Endothelial cell (in vitro differentiated cells): Measurements from ENCODE around the gene SPATS2L. TPM values are rescaled to one million over a fixed set of nuclear protein-coding genes. Genes with fewer than 3 reads are reported as not detected.

Experiments
- DNase-seq: peaks from one replicate; pipeline ENCODE4 v3.0.0; 2021; ENCODE audit warnings: low spot score
- H3K27ac Mint-ChIP-seq: one replicate; pipeline ENCODE4 v1.8.0; 2021; ENCODE audit warnings: mixed read lengths, inconsistent platforms; ENCODE audit not compliant: unreplicated experiment
- H3K27me3 Mint-ChIP-seq: one replicate; pipeline ENCODE4 v1.8.0; 2021; ENCODE audit warnings: mild to moderate bottlenecking, moderate library complexity, mixed read lengths, inconsistent platforms; ENCODE audit not compliant: unreplicated experiment
- H3K36me3 Mint-ChIP-seq: one replicate; pipeline ENCODE4 v1.8.0; 2021; ENCODE audit warnings: mild to moderate bottlenecking, low read depth, mixed read lengths, inconsistent platforms; ENCODE audit not compliant: unreplicated experiment
- H3K4me1 Mint-ChIP-seq: one replicate; pipeline ENCODE4 v1.8.0; 2021; ENCODE audit warnings: mild to moderate bottlenecking, mixed read lengths, inconsistent platforms; ENCODE audit not compliant: unreplicated experiment
- H3K4me3 Mint-ChIP-seq: one replicate; pipeline ENCODE4 v1.8.0; 2021; ENCODE audit warnings: mild to moderate bottlenecking, mixed read lengths, inconsistent platforms; ENCODE audit not compliant: unreplicated experiment
- H3K9me3 Mint-ChIP-seq: one replicate; pipeline ENCODE4 v1.8.0; 2021; ENCODE audit warnings: mixed read lengths, inconsistent platforms; ENCODE audit not compliant: unreplicated experiment
- total RNA-seq: library from RNA; stranded (reverse); fragmentation: NEBNext Ultra II Directional; extraction: Animal tissue kit (Norgen Biotek cat#: 25700); gene quantifications from one replicate; pipeline ENCODE4 v1.2.1, GENCODE V29; 2021; ENCODE audit not compliant: unreplicated experiment
- TF ChIP-seq, protein P1 (sequence below): fragments of 200-600 bp; sonication (generic); IDR thresholded peaks from one replicate; pipeline ENCODE4 v1.5.0; 2021; ENCODE audit warnings: antibody characterized with exemption; ENCODE audit not compliant: unreplicated experiment

SPATS2L gene
- total RNA-seq, 1 donor from 2014 or later: 72.9 TPM

DNA sequence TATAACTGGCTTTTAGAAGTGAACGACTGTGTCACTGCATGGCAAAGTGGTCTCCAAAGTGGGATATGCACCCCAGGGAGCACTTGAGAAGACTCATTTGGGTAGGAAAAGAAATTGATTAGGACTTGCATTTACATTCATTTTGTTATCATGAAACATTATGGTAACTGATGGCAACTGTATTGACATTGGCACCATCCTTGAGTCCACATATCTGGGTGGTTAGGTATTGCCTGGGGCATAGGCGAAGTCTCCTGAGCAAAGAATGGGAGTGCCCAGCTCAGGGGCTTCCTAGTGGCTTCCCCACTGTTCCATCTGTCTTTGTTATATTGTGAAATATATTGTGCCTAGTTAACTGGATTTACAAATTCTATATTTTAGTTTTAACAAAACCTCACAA, 29.2 kb downstream of the SPATS2L start:
- peaks cover 2% of the 10 kb centered on the region for H3K27me3 Mint-ChIP-seq
- H3K9me3 Mint-ChIP-seq: no peaks in the 10 kb centered on the region
- no peak for DNase-seq
- H3K4me3 Mint-ChIP-seq: no peak overlapping the region
- peaks cover 16% of the 10 kb centered on the region for H3K4me1 Mint-ChIP-seq
- no peak overlapping the region for H3K27ac Mint-ChIP-seq
- peaks cover 10% of the 10 kb centered on the region for H3K36me3 Mint-ChIP-seq
- TF ChIP-seq, protein P1, sequence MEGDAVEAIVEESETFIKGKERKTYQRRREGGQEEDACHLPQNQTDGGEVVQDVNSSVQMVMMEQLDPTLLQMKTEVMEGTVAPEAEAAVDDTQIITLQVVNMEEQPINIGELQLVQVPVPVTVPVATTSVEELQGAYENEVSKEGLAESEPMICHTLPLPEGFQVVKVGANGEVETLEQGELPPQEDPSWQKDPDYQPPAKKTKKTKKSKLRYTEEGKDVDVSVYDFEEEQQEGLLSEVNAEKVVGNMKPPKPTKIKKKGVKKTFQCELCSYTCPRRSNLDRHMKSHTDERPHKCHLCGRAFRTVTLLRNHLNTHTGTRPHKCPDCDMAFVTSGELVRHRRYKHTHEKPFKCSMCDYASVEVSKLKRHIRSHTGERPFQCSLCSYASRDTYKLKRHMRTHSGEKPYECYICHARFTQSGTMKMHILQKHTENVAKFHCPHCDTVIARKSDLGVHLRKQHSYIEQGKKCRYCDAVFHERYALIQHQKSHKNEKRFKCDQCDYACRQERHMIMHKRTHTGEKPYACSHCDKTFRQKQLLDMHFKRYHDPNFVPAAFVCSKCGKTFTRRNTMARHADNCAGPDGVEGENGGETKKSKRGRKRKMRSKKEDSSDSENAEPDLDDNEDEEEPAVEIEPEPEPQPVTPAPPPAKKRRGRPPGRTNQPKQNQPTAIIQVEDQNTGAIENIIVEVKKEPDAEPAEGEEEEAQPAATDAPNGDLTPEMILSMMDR: no peak

DNA sequence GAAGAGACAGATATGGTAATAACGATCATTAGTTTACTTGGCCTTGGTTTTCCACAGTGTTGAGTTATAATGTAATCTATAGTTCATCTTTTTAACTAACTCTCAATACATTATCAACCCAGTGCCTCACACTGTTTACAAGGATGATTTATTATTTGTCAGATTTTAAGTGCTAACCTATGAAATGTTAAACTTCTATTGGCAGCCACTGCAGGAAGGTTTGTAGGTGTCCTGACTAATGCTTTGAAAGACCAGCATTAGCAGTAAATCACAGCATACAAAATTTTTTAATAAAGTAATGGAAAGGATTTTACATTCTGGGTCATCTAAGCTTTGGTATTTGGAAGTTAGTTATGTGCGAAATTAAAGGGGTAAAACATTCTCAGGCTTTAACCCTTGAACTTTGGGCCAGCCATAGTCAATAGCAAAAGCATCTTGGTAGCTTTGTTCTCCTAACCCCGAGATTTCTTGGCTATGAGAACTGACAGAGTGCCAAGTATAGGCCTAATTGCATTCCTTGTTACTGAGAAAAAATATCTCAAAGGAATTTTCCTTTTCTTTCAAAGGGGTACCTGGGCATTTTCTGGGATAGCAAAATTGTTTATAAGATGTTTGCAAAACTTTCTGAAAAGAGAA, 30.6 kb downstream of the SPATS2L start:
- Mint-ChIP-seq H3K4me3 (no peak overlapping the region), H3K9me3 (no peaks in the 10 kb centered on the region), H3K27me3 (peaks cover 2% of the 10 kb centered on the region), H3K4me1 (peaks cover 23% of the 10 kb centered on the region), H3K36me3 (no peaks in the 10 kb centered on the region), H3K27ac (no peak overlapping the region)
- DNase-seq: no peak
- TF ChIP-seq, protein P1: no peak

DNA sequence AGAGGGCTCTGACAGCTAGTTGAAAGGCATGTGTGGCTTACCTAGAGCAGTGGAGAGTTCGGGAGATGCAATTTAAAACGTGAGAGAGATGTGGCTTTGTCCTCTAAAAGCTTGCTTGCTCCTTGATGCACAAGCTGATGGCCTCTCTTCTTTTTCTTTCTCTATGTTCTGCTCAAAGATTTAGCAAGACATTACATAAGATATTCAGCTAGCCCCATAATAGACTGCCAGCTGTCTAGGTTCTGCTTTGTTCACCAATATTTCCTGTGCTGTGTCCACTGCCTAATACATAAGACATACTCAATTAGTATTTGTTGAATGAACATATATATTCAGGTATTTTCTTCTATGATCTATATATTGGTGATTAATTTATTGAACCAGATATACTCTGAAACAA, 31.1 kb downstream of the SPATS2L start:
- no peak overlapping the region for H3K27ac Mint-ChIP-seq
- H3K4me3 Mint-ChIP-seq: no peak overlapping the region
- TF ChIP-seq, protein P1: no peak
- no peak for DNase-seq
- H3K9me3 Mint-ChIP-seq: no peaks in the 10 kb centered on the region
- peaks cover 2% of the 10 kb centered on the region for H3K27me3 Mint-ChIP-seq
- H3K4me1 Mint-ChIP-seq: peaks cover 23% of the 10 kb centered on the region
- no peaks in the 10 kb centered on the region for H3K36me3 Mint-ChIP-seq

DNA sequence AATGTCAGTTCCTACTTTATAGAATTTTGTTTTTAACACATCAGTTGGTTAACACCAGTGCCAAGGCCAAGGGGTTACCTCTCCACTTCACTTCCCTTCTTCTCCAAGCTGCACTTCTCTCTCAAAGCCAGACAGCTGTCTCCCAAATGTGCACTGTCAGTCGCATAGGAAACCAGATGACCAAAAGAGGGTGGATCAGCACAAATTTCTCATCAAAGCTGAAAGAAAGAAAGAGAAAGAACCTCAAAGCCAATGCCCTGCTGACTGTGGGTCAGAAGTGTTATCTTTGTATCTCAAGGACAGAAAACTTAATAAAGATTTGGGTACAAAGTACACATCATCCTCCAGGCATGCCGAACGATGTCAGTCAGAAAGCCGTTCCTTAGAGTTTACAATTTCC, 32.2 kb downstream of the SPATS2L start:
- peaks cover 23% of the 10 kb centered on the region for H3K4me1 Mint-ChIP-seq
- DNase-seq: no peak
- no peaks in the 10 kb centered on the region for H3K9me3 Mint-ChIP-seq
- TF ChIP-seq, protein P1: no peak
- H3K36me3 Mint-ChIP-seq: peaks cover 3% of the 10 kb centered on the region
- no peak overlapping the region for H3K27ac Mint-ChIP-seq
- peaks cover 2% of the 10 kb centered on the region for H3K27me3 Mint-ChIP-seq
- H3K4me3 Mint-ChIP-seq: no peak overlapping the region

DNA sequence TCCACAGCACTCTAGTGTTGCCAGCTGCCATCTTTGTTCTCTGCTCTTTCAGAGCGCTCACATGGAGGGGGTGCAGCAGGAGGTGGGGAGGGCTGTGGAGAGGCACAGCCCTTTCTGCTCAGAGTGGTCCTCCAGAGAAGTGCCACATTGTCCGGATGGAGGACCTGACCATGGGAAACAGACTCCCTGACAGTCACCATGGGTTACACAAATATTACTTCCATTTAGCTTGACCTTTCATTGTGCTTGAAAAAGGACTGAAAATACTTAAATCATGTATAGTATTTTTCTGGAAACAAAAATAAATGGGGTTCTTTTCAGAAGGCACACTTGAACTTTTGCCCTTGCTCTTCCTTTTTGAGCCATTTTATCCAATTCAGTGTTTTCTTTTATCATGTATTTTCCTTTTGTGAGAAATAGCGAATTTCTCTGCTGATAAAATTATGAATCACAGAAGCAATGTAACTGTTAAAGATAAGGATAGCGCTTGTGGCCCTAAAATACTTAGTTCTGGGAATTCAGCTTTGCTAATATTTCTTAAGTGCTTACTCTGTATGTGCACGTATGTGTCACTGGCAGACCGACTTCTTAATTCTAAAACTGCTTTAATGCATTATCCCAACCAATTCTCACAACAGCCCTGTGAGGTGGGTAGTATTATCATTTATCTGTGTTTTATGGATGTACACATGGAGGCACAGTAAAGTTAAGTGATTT, 34.2 kb downstream of the SPATS2L start:
- TF ChIP-seq, protein P1: no peak
- peaks cover 24% of the 10 kb centered on the region for H3K4me1 Mint-ChIP-seq
- H3K27me3 Mint-ChIP-seq: peaks cover 2% of the 10 kb centered on the region
- peak overlapping the region; percentile 61 for H3K27ac Mint-ChIP-seq
- peaks cover 9% of the 10 kb centered on the region for H3K36me3 Mint-ChIP-seq
- peak overlapping the region; percentile 11 for H3K4me3 Mint-ChIP-seq
- DNase-seq: no peak
- H3K9me3 Mint-ChIP-seq: no peaks in the 10 kb centered on the region
